Peyer's patch (tissue), 4 donors: ENCODE data around the gene IDI1.

Experiments
- POLR2A ChIP-seq, 2 donors: fragments of 450-650 bp; IDR thresholded peaks; one replicate each; pipeline ENCODE4 v1.5.1; 2017; ENCODE audit warnings: antibody characterized with exemption in 2 of 2, mild to moderate bottlenecking in 2 of 2, moderate library complexity in 2 of 2
- TF ChIP-seq, protein P1 (sequence below), 6 experiments: fragments of 450-650 bp in 4 of 6; fragments of 200-600 bp in 2 of 6; sonication (generic) in 1 of 6; IDR thresholded peaks; one replicate each; pipeline ENCODE4 v1.5.1; 2017 to 2019; ENCODE audit warnings: antibody characterized with exemption in 6 of 6, mild to moderate bottlenecking in 3 of 6, moderate library complexity in 1 of 6

DNA sequence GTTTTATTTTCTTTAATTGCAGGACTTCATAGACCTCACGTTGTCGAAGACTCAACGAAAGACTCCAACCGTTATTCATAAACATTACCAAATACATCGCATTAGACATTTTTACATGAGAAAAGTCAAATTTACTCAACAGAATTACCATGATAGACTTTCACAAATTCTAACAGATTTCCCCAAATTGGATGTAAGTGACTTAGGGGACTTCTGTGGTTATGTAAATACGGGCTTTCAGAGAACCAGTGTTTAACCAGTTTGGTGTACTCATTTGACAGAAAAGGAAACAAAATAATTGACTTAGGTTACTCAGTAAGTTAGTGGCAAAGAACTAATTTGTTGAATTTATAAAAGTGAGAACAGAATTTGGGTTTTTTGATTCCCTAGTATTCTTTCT lies 56.5 kb downstream of the IDI1 start:
- TF ChIP-seq, protein P1, sequence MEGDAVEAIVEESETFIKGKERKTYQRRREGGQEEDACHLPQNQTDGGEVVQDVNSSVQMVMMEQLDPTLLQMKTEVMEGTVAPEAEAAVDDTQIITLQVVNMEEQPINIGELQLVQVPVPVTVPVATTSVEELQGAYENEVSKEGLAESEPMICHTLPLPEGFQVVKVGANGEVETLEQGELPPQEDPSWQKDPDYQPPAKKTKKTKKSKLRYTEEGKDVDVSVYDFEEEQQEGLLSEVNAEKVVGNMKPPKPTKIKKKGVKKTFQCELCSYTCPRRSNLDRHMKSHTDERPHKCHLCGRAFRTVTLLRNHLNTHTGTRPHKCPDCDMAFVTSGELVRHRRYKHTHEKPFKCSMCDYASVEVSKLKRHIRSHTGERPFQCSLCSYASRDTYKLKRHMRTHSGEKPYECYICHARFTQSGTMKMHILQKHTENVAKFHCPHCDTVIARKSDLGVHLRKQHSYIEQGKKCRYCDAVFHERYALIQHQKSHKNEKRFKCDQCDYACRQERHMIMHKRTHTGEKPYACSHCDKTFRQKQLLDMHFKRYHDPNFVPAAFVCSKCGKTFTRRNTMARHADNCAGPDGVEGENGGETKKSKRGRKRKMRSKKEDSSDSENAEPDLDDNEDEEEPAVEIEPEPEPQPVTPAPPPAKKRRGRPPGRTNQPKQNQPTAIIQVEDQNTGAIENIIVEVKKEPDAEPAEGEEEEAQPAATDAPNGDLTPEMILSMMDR (IDR thresholded peaks at IDR 0.05): no peak
- no peak for TF ChIP-seq POLR2A (IDR thresholded peaks at IDR 0.05)
